Left colon (tissue), 2 donors: ENCODE results near the gene DHX35. TPM values are rescaled to one million over a fixed set of nuclear protein-coding genes. Genes with fewer than 3 reads are reported as not detected.

ENCODE experiments used
- ATAC-seq: fragments of 200-7000 bp; cut with Tn5 transposase; one replicate; pipeline ENCODE4 v1.9.1; 2020; ENCODE audit warnings: mild to moderate bottlenecking, moderate library complexity
- DNase-seq, 2 donors: peaks; one replicate each; pipeline ENCODE4 v3.0.0-alpha.2; 2020
- intact Hi-C, 2 donors: fragments of 100-400 bp; cut with DNase I in 1 of 2; cut with micrococcal nuclease in 1 of 2; formaldehyde crosslinking; loops; one replicate each; pipeline versions ENCODE4 v1.11.2 to v1.14.0; 2022; cut with DNase I, micrococcal nuclease
- long read RNA-seq: library from polyadenylated mRNA; unstranded; transcript quantifications from one replicate; pipeline ENCODE4 v2.0.0, GENCODE V29; 2021
- total RNA-seq, 2 donors: library from RNA; stranded (reverse); fragmentation: NEBNext Ultra II Directional; extraction: Animal tissue kit (Norgen Biotek cat#: 25700); gene quantifications; one replicate each; pipeline ENCODE4 v1.2.1, GENCODE V29; 2021
- donor health status: DM: no; HTN: no; CAD: no.
- donor health status: DM: yes; HTN: yes; CAD: no.

DHX35 gene
- total RNA-seq, result 10 to 100 TPM; 14.0 to 14.1 TPM
- long read RNA-seq, partial matches to known transcripts, result 3 of 14 reads
- long read RNA-seq, other reads (novel, unspliced or antisense), result 5 of 14 reads

DNA sequence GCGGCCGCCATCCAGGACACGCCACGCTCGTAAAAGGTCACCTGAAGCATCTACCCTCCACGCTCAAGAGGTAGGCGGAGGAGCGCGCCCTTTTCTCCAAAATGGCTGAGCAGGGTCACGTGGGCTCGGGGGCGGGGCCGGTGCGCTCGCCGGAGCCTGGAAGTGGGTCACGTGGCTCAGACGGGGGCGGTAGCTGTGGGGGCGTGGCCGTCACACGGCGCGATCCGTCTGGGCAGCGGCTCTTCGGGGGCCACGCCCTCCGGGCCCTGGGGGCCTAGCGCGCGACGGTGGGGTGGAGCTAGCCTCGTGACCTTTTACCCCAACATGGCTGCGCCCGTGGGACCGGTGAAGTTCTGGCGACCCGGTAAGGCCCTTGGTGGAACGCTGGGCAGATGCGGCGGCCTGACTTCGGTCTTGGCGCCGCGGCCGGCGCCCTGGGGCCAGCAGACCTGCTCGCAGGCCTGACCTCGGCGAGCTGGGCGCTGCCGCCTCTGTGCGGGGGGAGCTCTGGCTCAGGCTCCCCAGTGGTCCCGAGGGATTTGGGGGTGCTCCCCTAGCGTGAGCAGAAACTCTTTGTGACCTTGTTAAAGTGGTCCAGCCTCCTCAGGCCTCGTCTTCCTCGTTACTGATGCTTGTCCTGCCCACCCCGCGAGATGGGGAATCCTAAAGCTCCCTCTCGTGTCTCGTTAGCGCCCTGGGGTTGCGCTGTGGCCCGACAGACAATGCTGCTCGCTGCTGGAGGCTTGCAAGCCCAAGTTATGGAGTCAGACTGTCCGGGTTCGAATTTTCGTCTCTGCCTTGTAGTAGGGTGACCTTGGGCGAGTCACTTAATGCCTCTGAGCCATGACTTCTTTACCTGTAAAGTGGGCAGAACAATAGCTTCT is at the start of gene DHX35:
DHX35 (plus strand) TSS at position 301 of the 884 bp plus-strand sequence; CDS start at position 325, 24 bp downstream.
- DNase-seq, result peak; percentile 98 to 99
- intact Hi-C loops, result no loop called here
- ATAC-seq, result peak; percentile 99

- intact Hi-C loops, result loop anchor here in 1 of 2 donors (10.0 kb wide), 1 partner anchor 149 kb away; no protein-coding TSS in a partner anchor
- ATAC-seq (no peak), DNase-seq (no peak)
These were observed 46.8 kb upstream of the DHX35 start for GRCh38 chr20:38915355-38915754.

GRCh38 chr20:38917657-38918056 is 44.5 kb upstream of the DHX35 start:
- intact Hi-C loops, result loop anchor here in 1 of 2 donors (10.0 kb wide), 1 partner anchor 147 kb away; no protein-coding TSS in a partner anchor
- no peak for DNase-seq
- no peak for ATAC-seq

- DNase-seq, result no peak
- no peak for ATAC-seq
- intact Hi-C loops, result loop anchor here in 1 of 2 donors (10.0 kb wide), 1 partner anchor 147 kb away; no protein-coding TSS in a partner anchor
These were observed 44.0 kb upstream of the DHX35 start for GRCh38 chr20:38918172-38918571.

DNA sequence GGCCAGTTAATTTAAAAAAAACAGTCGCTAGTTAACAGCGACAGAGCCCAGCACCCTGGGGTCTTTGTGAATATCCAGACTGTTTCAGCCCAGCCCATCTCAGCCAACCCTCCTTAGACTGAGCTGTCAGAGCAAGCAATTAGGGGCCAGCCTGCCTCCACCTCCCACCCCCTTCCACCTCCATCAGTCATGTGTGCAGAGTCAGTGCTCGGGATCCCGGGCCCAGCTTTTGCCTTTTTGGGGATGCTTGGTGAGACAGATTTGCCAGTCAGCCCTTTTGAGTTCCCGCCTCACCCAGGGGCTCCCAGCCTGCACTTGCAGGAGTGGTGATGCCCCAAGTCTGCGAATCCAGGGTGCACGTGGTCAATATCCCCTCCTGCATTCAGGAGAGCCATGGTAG is 42.5 kb upstream of the DHX35 start:
- intact Hi-C loops, result loop anchor here in 1 of 2 donors (10.0 kb wide), 1 partner anchor 145 kb away; no protein-coding TSS in a partner anchor
- ATAC-seq (no peak), DNase-seq (no peak)

GRCh38 chr20:38920411-38920810 is 41.7 kb upstream of the DHX35 start:
- no peak for ATAC-seq
- DNase-seq, result no peak
- intact Hi-C loops, result no loop called here

DNA sequence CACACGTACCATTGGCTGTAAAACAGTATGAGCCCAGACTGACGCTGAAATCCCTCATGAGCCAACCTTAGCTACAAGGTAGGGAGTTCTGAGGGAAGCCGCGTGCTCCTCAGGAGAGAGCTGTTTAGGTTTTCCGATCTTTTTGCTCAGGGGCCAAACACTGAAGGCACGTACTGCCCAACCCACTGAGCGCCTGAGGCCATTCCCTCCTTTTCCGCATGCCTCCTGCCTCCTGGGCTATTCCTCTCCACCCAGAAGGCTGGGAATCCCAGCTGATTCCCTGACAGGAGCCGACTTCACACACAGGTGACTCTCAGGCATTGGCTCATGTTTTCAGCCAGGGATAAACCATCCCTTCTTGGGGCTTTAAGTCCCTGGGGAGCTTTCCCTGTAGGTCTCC is 41.3 kb upstream of the DHX35 start:
- ATAC-seq, result no peak
- intact Hi-C loops, result no loop called here
- no peak for DNase-seq

GRCh38 chr20:38924718-38925117 is 37.4 kb upstream of the DHX35 start:
- ATAC-seq, result no peak

DNA sequence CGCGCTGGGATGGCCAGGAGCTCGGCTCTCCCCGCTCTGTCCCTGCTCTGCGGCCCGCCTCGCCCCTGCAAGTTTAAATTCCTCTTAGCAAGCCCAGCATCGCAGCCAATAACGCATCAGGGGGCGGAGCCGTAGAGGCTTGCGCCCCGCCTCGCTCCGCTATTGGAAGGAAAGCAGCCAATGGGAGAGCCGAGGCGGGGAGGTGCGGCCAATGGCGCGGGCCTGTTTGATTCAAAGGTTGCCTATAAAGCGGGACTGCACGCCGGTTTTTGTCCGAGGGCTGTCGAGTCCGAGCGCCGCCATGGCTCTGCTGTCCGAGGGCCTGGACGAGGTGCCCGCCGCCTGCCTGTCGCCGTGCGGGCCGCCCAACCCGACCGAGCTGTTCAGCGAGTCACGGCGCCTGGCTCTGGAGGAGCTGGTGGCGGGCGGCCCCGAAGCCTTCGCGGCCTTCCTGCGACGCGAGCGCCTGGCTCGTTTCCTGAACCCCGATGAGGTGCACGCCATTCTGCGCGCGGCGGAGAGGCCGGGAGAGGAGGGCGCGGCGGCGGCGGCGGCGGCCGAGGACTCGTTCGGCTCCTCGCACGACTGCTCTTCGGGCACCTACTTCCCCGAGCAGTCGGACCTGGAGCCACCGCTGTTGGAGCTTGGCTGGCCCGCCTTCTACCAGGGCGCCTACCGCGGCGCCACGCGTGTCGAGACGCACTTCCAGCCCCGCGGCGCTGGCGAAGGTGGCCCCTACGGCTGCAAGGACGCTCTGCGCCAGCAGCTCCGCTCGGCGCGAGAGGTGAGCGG is 35.8 kb upstream of the DHX35 start, which contains the start of gene FAM83D:
FAM83D (plus strand) TSS at position 276 of the 792 bp plus-strand sequence; CDS start at position 302, 26 bp downstream.
- peak; percentile 94 for ATAC-seq
- intact Hi-C loops, result loop anchor here in 1 of 2 donors (5.0 kb wide), 1 partner anchor 121 kb away; no protein-coding TSS in a partner anchor

More at GRCh38 chr20:38924718-38925117, 37.4 kb upstream of the DHX35 start:
- intact Hi-C loops, result loop anchor here in 1 of 2 donors (5.0 kb wide), 1 partner anchor 123 kb away; no protein-coding TSS in a partner anchor
- DNase-seq, result no peak

DNA sequence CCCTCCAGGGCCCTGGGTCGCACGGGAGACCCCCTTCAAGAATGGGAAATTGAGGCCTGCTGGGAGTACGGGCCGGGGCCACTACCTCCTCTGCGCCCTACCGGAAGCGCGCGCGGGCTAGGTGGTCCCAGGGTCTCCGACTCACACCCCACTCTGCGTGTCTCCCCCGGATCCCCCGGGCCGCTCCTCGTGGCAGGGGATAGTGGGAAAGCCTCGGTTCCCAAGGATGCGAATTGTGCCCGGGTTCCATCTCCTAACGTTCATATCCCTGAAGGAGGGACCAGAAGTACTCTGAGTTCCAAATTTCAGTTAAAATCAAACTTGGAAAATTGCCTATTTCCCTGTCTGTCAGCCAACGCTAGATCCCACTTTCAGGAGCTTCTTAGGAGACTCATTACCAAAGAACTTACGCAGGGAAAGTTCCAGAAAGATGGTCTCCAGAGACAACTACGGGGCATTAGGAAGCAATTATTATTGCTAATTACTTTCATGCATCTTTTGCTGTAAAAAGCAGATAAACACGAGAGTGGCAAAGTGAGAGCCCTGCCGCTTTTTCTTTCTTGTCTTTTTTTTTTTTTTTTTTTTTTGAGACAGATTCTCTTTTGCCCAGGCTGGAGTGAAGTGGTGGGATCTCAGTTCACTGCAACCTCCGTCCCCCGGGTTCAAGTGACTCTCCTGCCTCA is 35.1 kb upstream of the DHX35 start:
- DNase-seq (no peak), ATAC-seq (no peak)
- intact Hi-C loops, result loop anchor here in 1 of 2 donors (5.0 kb wide), 1 partner anchor 120 kb away; no protein-coding TSS in a partner anchor

More for the DNA sequence above, 35.8 kb upstream of the DHX35 start, which contains the start of gene FAM83D:
- peak; percentile 97 to 98 for DNase-seq

DNA sequence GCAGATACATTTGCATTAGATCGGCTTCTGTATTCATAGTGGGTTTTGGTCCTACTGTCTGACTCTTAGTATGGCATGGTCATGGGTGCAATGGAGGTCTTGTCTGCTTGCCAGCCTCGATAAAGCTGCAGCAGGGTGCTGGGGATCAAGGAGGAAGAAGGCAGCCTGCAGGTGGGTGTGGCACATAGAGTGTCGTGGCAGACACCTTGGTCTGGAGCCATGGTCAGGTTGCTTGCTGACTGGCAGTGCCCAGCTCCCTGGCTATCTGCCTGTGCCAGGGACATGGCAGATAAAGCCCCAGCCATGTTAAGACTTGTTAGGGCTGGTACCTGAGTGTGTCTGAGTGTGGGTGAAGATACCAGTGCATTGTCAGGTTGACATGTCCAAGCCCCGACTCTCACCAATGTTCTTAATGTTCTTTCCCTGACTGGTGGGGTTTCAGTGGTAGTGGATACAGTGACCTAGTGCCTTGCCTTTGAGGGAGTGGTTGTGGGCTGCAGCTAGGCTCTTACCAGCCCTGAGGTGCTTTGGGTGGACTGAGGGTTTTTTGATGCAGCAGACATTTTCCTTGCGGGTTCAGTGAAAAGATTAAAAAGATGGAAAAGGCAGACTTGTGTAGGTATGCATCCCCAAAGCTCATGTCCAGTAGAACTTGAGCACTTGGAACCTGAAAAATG is 34.1 kb upstream of the DHX35 start:
- ATAC-seq (peak; percentile 40), DNase-seq (peak; percentile 65 to 68)
- intact Hi-C loops, result loop anchor here in 1 of 2 donors (5.0 kb wide), 1 partner anchor 119 kb away; no protein-coding TSS in a partner anchor

GRCh38 chr20:38930242-38930569 is 31.9 kb upstream of the DHX35 start:
- DNase-seq (no peak), ATAC-seq (no peak)
- intact Hi-C loops, result no loop called here

DNA sequence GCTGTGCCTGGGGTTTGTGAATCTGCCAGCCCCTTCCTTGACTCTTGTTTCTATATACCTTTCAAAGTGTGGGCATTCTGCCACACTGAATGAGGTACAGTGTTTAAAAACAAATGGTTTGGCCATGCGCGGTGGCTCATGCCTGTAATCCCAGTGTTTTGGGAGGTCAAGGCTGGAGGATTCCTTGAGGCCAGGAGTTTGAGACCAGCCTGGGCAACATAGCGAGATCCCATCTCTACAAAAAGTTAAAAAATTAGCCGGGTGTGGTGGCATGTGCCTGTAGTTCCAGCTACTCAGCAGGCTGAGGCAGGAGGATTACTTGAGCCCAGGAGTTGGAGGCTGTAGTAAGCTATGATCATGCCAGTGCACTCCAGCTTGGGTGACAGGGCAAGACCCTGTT is 30.2 kb upstream of the DHX35 start:
- no peak for ATAC-seq

DNA sequence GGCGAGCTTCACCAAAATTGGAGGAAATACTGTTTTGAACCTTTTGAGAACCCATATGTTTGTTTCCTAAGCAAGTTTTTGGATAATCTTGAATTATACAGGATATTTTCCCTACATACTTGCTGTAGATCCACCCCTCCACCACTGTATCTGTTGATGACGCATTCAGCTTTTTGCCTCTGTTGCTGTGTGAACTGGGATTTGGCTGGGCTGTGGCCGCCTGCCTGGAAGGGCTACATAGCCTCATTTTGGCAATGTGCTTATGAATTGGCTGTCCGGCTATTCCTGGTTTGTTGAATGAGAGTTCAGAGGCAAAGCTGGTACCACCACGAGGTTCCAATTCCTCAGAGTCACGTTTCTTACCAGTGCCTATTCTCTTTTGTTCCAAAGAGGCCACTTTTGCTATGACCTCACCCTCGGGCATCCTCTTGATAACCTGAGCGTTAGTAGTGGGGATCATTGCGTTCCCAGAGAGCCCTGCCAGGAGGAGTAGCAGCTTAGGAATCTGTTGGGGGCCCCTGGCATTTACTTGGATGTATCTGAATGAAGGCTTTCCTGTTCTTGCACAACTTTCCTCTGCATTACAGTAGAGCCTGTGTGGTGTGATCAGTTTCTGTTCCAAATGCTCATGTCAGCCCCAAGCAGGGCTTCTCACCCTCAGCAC is 29.6 kb upstream of the DHX35 start:
- DNase-seq (no peak), ATAC-seq (no peak)
- intact Hi-C loops, result no loop called here

More for the DNA sequence above, 30.2 kb upstream of the DHX35 start:
- intact Hi-C loops, result no loop called here
- no peak for DNase-seq

GRCh38 chr20:38934530-38934929 is 27.6 kb upstream of the DHX35 start:
- no peak for ATAC-seq
- DNase-seq, result no peak
- intact Hi-C loops, result no loop called here

DNA sequence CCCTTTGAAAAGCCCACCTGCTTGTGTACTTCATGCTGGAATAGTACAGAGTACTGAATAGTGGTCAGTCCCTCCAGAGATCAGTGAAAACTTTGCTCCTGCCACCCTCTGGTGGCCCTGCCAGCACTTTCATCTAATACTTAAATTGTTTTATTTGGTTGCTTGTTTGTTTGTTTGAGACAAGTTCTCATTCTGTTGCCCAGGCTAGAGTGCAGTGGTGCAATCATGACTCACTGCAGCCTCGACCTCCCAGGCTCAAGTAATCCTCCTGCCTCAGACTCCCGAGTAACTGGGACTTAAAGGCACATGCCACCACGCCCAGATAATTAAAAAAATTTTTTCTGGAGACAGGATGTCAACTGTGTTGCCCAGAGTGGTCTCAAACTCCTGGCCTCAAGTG is 26.9 kb upstream of the DHX35 start:
- DNase-seq (no peak), ATAC-seq (no peak)
- intact Hi-C loops, result no loop called here

- intact Hi-C loops, result no loop called here
- no peak for DNase-seq
- ATAC-seq, result no peak
These were observed 26.2 kb upstream of the DHX35 start for GRCh38 chr20:38935967-38936407.
